Renal cortex interstitium (tissue), 11 donors: ENCODE results near the gene CSF3R. TPM values are rescaled to one million over a fixed set of nuclear protein-coding genes. Genes with fewer than 3 reads are reported as not detected.
"Not testable (repeated sequence)": the region's sequence is repeated elsewhere in the genome, so short reads cannot be mapped to it uniquely, and the experiment has no call there.

Source experiments
- DNase-seq, 11 donors: peaks; one replicate each; pipeline ENCODE4 v3.0.0-alpha.2; 2013; ENCODE audit warnings: low read depth in 9 of 11, low spot score in 4 of 11; ENCODE audit errors: extremely low read depth in 1 of 11
- polyA plus RNA-seq, 3 donors: library from polyadenylated mRNA; unstranded; fragments of 120-200 nt; gene quantifications; one replicate each; pipeline ENCODE4 v1.2.1, GENCODE V29; 2013; ENCODE audit not compliant: insufficient read length in 3 of 3

CSF3R gene
- polyA plus RNA-seq, 3 donors: 3.7 to 5.8 (median 5.4) TPM

- no peak for DNase-seq
Measured at GRCh38 chr1:36515315-36516138, 32.8 kb upstream of the CSF3R start.

- DNase-seq: no peak
Measured at GRCh38 chr1:36514501-36514900, 31.8 kb upstream of the CSF3R start.

GRCh38 chr1:36513676-36514473 is 31.2 kb upstream of the CSF3R start:
- DNase-seq: no peak

GRCh38 chr1:36512842-36513241 is 30.1 kb upstream of the CSF3R start:
- DNase-seq: no peak

GRCh38 chr1:36511804-36512798 is 29.4 kb upstream of the CSF3R start:
- no peak for DNase-seq

- DNase-seq: not testable (repeated sequence)
Measured at GRCh38 chr1:36511220-36511619, 28.5 kb upstream of the CSF3R start.

- DNase-seq: no peak
Measured at GRCh38 chr1:36510418-36510817, 27.7 kb upstream of the CSF3R start.

GRCh38 chr1:36508257-36508656 is 25.5 kb upstream of the CSF3R start:
- DNase-seq: no peak

- DNase-seq: no peak
Measured at GRCh38 chr1:36506276-36506920, 23.7 kb upstream of the CSF3R start.

GRCh38 chr1:36503733-36504132 is 21.0 kb upstream of the CSF3R start:
- DNase-seq: no peak

- no peak for DNase-seq
Measured at GRCh38 chr1:36503159-36503558, 20.4 kb upstream of the CSF3R start.

GRCh38 chr1:36502616-36503015 is 19.9 kb upstream of the CSF3R start:
- no peak for DNase-seq

GRCh38 chr1:36501911-36502310 is 19.2 kb upstream of the CSF3R start:
- DNase-seq: not testable (repeated sequence)

- no peak for DNase-seq
Measured at GRCh38 chr1:36497207-36497606, 14.5 kb upstream of the CSF3R start.

- no peak for DNase-seq
Measured at GRCh38 chr1:36494971-36495370, 12.3 kb upstream of the CSF3R start.

- DNase-seq: no peak
Measured at GRCh38 chr1:36493524-36493923, 10.8 kb upstream of the CSF3R start.

GRCh38 chr1:36492491-36492890 is 9.8 kb upstream of the CSF3R start:
- DNase-seq: no peak

GRCh38 chr1:36489258-36490051 is 6.7 kb upstream of the CSF3R start:
- not testable (repeated sequence) for DNase-seq
